Endothelial cell of umbilical vein (primary cell): ENCODE data around the gene RELCH. TPM values are rescaled to one million over a fixed set of nuclear protein-coding genes. Genes with fewer than 3 reads are reported as not detected.

ENCODE experiments used
- BruUV-seq: library from RNA; stranded (reverse); fragments of 400-500 nt; replicated peaks from 2 replicates; lab custom pipeline; 2021; lab: Mats Ljungman, UMichigan
- CTCF ChIA-PET: fragments of 300-600, 350-600 bp; sonication (Branson Sonifier 250); formaldehyde crosslinking; loops from one replicate; lab custom pipeline; 2021; ENCODE audit warnings: antibody characterized with exemption, inconsistent platforms; lab: Charles Lee
- POLR2A ChIA-PET: fragments of 300-600, 350-600 bp; sonication (Branson Sonifier 250); formaldehyde crosslinking; loops from one replicate; lab custom pipeline; 2021; ENCODE audit warnings: antibody characterized with exemption, inconsistent platforms; lab: Charles Lee
- DNase-seq: peaks from one replicate; pipeline ENCODE4 v3.0.0-alpha.2; 2011; ENCODE audit warnings: low read depth, low spot score
- FAIRE-seq: peaks from 2 replicates; lab custom pipeline; 2011; peaks lifted over from hg19 to GRCh38; lab: Jason Lieb, UNC
- H2AFZ ChIP-seq: 2 replicates; pipeline ENCODE4 v1.6.0; 2012; ENCODE audit warnings: low read depth, low read length, control low read depth, inconsistent platforms
- H3K27ac ChIP-seq: 2 replicates; pipeline ENCODE4 v1.5.1; 2011; ENCODE audit warnings: low read depth, mild to moderate bottlenecking, control low read depth, low read length, moderate library complexity; ENCODE audit not compliant: insufficient read depth
- H3K27me3 ChIP-seq, 2 experiments: 2 replicates each; pipeline versions ENCODE4 v1.6.0 to v1.6.1; 2011; ENCODE audit warnings: low read length in 2 of 2, mixed read lengths in 1 of 2; ENCODE audit not compliant: control insufficient read depth in 2 of 2, insufficient read depth in 2 of 2
- H3K36me3 ChIP-seq, 2 experiments: 2 replicates in 1 of 2; 3 replicates in 1 of 2; pipeline ENCODE4 v1.5.1; 2011; ENCODE audit warnings: low read length in 2 of 2, mild to moderate bottlenecking in 1 of 2, moderate library complexity in 1 of 2; ENCODE audit not compliant: control insufficient read depth in 2 of 2, insufficient read depth in 2 of 2; ENCODE audit errors: extremely low read depth in 1 of 2
- H3K4me1 ChIP-seq: 3 replicates; pipeline ENCODE4 v1.5.1; 2011; ENCODE audit warnings: mild to moderate bottlenecking, low read length; ENCODE audit not compliant: control insufficient read depth, insufficient read depth; ENCODE audit errors: extremely low read depth
- H3K4me2 ChIP-seq: 2 replicates; pipeline ENCODE4 v1.6.1; 2011; ENCODE audit warnings: low read length, control low read depth, mixed read lengths; ENCODE audit not compliant: insufficient read depth
- H3K4me3 ChIP-seq, 3 experiments: fragments of 200-600 bp in 1 of 3; sonication (generic), shearing (Covaris generic) in 1 of 3; replicated peaks in 1 of 3; 2 replicates each; pipeline ENCODE4 v1.5.1; 2011 to 2016; ENCODE audit warnings: control low read depth in 3 of 3, low read length in 3 of 3, mild to moderate bottlenecking in 2 of 3, inconsistent platforms in 1 of 3, low read depth in 1 of 3, moderate library complexity in 1 of 3; ENCODE audit not compliant: insufficient read depth in 1 of 3
- H3K79me2 ChIP-seq: 2 replicates; pipeline ENCODE4 v1.6.0; 2012; ENCODE audit warnings: low read length, inconsistent platforms; ENCODE audit not compliant: control insufficient read depth, insufficient read depth
- H3K9ac ChIP-seq: replicated peaks from 2 replicates; pipeline ENCODE3; 2011; ENCODE audit warnings: low read length, control low read depth; ENCODE audit not compliant: insufficient read depth; ENCODE audit errors: extremely low read depth
- H3K9me1 ChIP-seq: replicated peaks from 3 replicates; pipeline ENCODE4 v1.6.0; 2011; ENCODE audit warnings: mild to moderate bottlenecking, low read length; ENCODE audit not compliant: control insufficient read depth, insufficient read depth; ENCODE audit errors: extremely low read depth
- H3K9me3 ChIP-seq: replicated peaks from 2 replicates; pipeline ENCODE4 v1.5.1; 2012; ENCODE audit warnings: low read length, inconsistent platforms; ENCODE audit not compliant: control insufficient read depth, insufficient read depth
- H4K20me1 ChIP-seq: replicated peaks from 2 replicates; pipeline ENCODE3; 2011; ENCODE audit warnings: mild to moderate bottlenecking, low read length; ENCODE audit not compliant: control insufficient read depth, insufficient read depth; ENCODE audit errors: extremely low read depth
- CTCF ChIP-seq, 2 donors: IDR thresholded peaks; 1 replicate in 1 of 2; 2 replicates in 1 of 2; pipeline ENCODE4 v1.5.1; 2011; ENCODE audit warnings: low read length in 2 of 2, mild to moderate bottlenecking in 2 of 2, moderate library complexity in 2 of 2, control low read depth in 1 of 2, inconsistent platforms in 1 of 2, low read depth in 1 of 2; ENCODE audit not compliant: insufficient read depth in 1 of 2; ENCODE audit errors: extremely low read depth in 1 of 2
- FOS ChIP-seq: IDR thresholded peaks from 2 replicates; pipeline ENCODE4 v1.6.1; 2011; ENCODE audit warnings: mild to moderate bottlenecking, low read length, moderate library complexity, borderline replicate concordance; ENCODE audit not compliant: insufficient read depth
- GATA2 ChIP-seq: IDR thresholded peaks from 2 replicates; pipeline ENCODE4 v1.7.0; 2011; ENCODE audit warnings: low read depth, mild to moderate bottlenecking, moderate library complexity, mixed read lengths, low read length; ENCODE audit not compliant: insufficient read length, insufficient read depth
- JUN ChIP-seq: IDR thresholded peaks from 2 replicates; pipeline ENCODE4 v1.6.1; 2011; ENCODE audit warnings: borderline replicate concordance, low read depth; ENCODE audit not compliant: insufficient read length, insufficient read depth
- MAX ChIP-seq: IDR thresholded peaks from 2 replicates; pipeline ENCODE4 v1.6.1; 2011; ENCODE audit not compliant: insufficient read depth, insufficient read length
- MYC ChIP-seq: IDR thresholded peaks from one replicate; pipeline ENCODE4 v1.6.1; 2011; ENCODE audit warnings: mild to moderate bottlenecking, low read depth, low read length
- POLR2A ChIP-seq: IDR thresholded peaks from 2 replicates; pipeline ENCODE4 v1.6.1; 2012; ENCODE audit warnings: low read depth, mild to moderate bottlenecking, control low read depth, low read length
- dilution Hi-C: fragments of 300-500 bp; cut with MboI; formaldehyde crosslinking; loops from one replicate; pipeline ENCODE4 v1.15.0; 2019; ENCODE audit warnings: low sequenced_read_pairs; ENCODE audit not compliant: extremely low pct_ligation_motif_present
- intact Hi-C: fragments of 100-400 bp; cut with micrococcal nuclease; formaldehyde crosslinking; loops from one replicate; pipeline ENCODE4 v1.10.0; 2022
- polyA plus RNA-seq, 4 experiments: library from polyadenylated mRNA; depleted of rRNA in 3 of 4; stranded (reverse) in 3 of 4; unstranded in 1 of 4; fragments of >200 nt; gene quantifications; 2 replicates each; pipeline versions ENCODE4 v1.2.1 to v1.2.3, GENCODE V29; 2011 to 2012; ENCODE audit warnings: missing spikeins in 1 of 4
- total RNA-seq: library from RNA; stranded (reverse); gene quantifications from 2 replicates; pipeline ENCODE4 v1.2.3, GENCODE V29; 2021

RELCH gene
- total and polyA plus RNA-seq, 2 donors (not counting 3 experiments of a cell fraction or from before 2014, with no cell fraction given), result 6.6 to 25.2 TPM

- no peaks in the 10 kb centered on the region for H3K36me3 ChIP-seq
- no peak overlapping the region for H3K4me3 ChIP-seq
- TF ChIP-seq GATA2 (no peak), CTCF (IDR thresholded peaks at IDR 0.05; ENCODE audit: extremely low read depth in 1 of 2, insufficient read depth in 1 of 2, low read depth in 1 of 2, low read length in 2 of 2) (no peak), MAX (no peak), POLR2A (no peak), MYC (no peak), FOS (no peak), JUN (no peak)
- H3K4me2 ChIP-seq, result no peak overlapping the region
- no peaks in the 10 kb centered on the region for H3K9me1 ChIP-seq
- DNase-seq (no peak), FAIRE-seq (no peak)
- BruUV-seq, result no TSS peak
- H2AFZ ChIP-seq, result no peak overlapping the region
- no peak overlapping the region for H3K9ac ChIP-seq
- no peak overlapping the region for H3K27ac ChIP-seq
- no peaks in the 10 kb centered on the region for H3K27me3 ChIP-seq
- dilution Hi-C loops, result no loop called here
- no peaks in the 10 kb centered on the region for H3K9me3 ChIP-seq
- H3K4me1 ChIP-seq, result no peaks in the 10 kb centered on the region
- H3K79me2 ChIP-seq, result no peaks in the 10 kb centered on the region
- ChIA-PET POLR2A (no interaction called here), CTCF (no interaction called here)
- H4K20me1 ChIP-seq, result no peaks in the 10 kb centered on the region
- intact Hi-C loops, result no loop called here
Measured at GRCh38 chr18:62164310-62164709, 22.7 kb upstream of the RELCH start.
